ENCODE measurements around the gene CRACR2B.

Gene CRACR2B

GRCh38 chr11:795634-796564 is 31.8 kb upstream of the CRACR2B start (continued):
- TF ChIP-seq PRDM10 (tag by site-specific recombination; IDR thresholded peaks at IDR 0.05) (peak; percentile 77; the same call in 1 of the 2 replicates), ZNF600 (tag by site-specific recombination; IDR thresholded peaks at IDR 0.05) (peak; percentile 84), ZNF335 (tag by site-specific recombination; conservative IDR thresholded peaks at IDR 0.05) (peak; percentile 82)

DNA sequence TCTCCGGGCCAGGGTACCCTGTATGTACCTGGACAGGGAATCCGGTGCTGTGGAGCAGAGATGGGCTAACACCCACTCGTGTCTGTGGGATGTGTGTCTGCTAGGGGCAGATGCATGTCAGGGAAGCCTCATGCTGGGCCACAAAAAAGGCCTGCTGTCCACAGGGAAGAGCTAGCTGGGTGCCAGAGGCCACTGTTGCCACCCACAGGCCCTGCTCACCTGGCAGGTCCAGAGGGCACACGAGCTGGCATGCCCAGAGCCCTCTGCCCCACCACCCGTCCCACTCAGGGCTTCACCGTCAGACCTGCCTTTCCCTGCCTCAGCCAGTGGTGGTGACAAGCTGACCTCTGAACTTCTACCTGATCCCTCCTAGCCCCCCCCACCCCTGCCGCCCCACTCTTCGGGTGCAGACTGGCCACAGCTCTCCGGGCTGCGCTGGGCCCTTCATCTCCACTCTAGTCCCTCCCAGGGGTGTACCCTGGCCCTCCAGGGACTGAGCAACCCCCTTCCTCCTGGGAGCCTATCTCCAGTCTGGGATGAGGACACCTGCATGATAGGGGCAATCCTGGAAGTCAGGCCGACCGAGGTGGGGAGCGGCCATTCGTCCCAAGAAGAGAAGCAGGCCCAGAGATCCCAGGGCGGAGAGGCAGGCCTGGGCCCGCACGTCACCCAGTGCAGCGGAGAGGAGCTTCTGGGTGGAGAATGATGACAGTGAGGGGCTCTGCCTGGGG is 31.0 kb upstream of the CRACR2B start:
- Histone ChIP-seq H3K36me3 (ENCODE audit: control insufficient read depth in 2 of 2, insufficient read depth in 1 of 2, low read length in 2 of 2) (peaks cover 0 to 58% of the 10 kb centered on the region in 2 experiments; a peak in 1 of 3 replicates), H3K27ac (ENCODE audit: extremely low read depth, low read depth, low read length) (no peak overlapping the region; the same call in 1 of the 2 replicates), H3K4me3 (ENCODE audit: low read depth, low read length) (peak overlapping the region; percentile 90), H3K9me3 (ENCODE audit: control insufficient read depth, insufficient read depth, low read depth, low read length) (no peaks in the 10 kb centered on the region), H3K4me1 (ENCODE audit: control insufficient read depth, insufficient read depth, low read length) (peaks cover 6% of the 10 kb centered on the region)
- ChIA-PET CTCF (interaction anchor here (0.6 to 0.9 kb wide), 2 partner anchors 11 to 52 kb away, joined by 3 read pairs; no protein-coding TSS in a partner anchor), POLR2A (interaction anchor here (0.5 to 1.8 kb wide), 11 partner anchors 13 to 261 kb away, joined by 3 to 10 read pairs (median 4); partner anchors contain the start of genes HRAS, PNPLA2, RPLP2 and TSPAN4)
- TF ChIP-seq ZIC2 (tag by site-specific recombination; IDR thresholded peaks at IDR 0.05) = no peak
- 0 out of 2 replicates have a peak, but pooled peaks have one; percentile 48 for TF ChIP-seq ZNF629 (tag by site-specific recombination; IDR thresholded peaks at IDR 0.05)
- TF ChIP-seq, protein P1, sequence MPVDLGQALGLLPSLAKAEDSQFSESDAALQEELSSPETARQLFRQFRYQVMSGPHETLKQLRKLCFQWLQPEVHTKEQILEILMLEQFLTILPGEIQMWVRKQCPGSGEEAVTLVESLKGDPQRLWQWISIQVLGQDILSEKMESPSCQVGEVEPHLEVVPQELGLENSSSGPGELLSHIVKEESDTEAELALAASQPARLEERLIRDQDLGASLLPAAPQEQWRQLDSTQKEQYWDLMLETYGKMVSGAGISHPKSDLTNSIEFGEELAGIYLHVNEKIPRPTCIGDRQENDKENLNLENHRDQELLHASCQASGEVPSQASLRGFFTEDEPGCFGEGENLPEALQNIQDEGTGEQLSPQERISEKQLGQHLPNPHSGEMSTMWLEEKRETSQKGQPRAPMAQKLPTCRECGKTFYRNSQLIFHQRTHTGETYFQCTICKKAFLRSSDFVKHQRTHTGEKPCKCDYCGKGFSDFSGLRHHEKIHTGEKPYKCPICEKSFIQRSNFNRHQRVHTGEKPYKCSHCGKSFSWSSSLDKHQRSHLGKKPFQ (tag by site-specific recombination; IDR thresholded peaks at IDR 0.05) = no peak
- TF ChIP-seq ZNF580 (tag by site-specific recombination; IDR thresholded peaks at IDR 0.05) = no peak
- TF ChIP-seq ZNF239 (tag by site-specific recombination; IDR thresholded peaks at IDR 0.05) = no peak
- no peak for TF ChIP-seq ZNF175 (tag by site-specific recombination; IDR thresholded peaks at IDR 0.05)
- TF ChIP-seq ZNF423 (tag by site-specific recombination; IDR thresholded peaks at IDR 0.05) = peak; percentile 72; the same call in 1 of the 2 replicates
- TF ChIP-seq ZBTB20 (tag by site-specific recombination; IDR thresholded peaks at IDR 0.05) = peak; percentile 81
- TF ChIP-seq ZNF394 (tag by site-specific recombination; IDR thresholded peaks at IDR 0.05; ENCODE audit: borderline replicate concordance) = peak; percentile 10; the same call in 1 of the 2 replicates
- TF ChIP-seq, protein P2, sequence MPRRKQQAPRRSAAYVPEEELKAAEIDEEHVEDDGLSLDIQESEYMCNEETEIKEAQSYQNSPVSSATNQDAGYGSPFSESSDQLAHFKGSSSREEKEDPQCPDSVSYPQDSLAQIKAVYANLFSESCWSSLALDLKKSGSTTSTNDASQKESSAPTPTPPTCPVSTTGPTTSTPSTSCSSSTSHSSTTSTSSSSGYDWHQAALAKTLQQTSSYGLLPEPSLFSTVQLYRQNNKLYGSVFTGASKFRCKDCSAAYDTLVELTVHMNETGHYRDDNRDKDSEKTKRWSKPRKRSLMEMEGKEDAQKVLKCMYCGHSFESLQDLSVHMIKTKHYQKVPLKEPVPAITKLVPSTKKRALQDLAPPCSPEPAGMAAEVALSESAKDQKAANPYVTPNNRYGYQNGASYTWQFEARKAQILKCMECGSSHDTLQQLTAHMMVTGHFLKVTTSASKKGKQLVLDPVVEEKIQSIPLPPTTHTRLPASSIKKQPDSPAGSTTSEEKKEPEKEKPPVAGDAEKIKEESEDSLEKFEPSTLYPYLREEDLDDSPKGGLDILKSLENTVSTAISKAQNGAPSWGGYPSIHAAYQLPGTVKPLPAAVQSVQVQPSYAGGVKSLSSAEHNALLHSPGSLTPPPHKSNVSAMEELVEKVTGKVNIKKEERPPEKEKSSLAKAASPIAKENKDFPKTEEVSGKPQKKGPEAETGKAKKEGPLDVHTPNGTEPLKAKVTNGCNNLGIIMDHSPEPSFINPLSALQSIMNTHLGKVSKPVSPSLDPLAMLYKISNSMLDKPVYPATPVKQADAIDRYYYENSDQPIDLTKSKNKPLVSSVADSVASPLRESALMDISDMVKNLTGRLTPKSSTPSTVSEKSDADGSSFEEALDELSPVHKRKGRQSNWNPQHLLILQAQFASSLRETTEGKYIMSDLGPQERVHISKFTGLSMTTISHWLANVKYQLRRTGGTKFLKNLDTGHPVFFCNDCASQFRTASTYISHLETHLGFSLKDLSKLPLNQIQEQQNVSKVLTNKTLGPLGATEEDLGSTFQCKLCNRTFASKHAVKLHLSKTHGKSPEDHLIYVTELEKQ (tag by site-specific recombination; IDR thresholded peaks at IDR 0.05; ENCODE audit: borderline replicate concordance) = no peak
- TF ChIP-seq ZBTB48 (tag by site-specific recombination; IDR thresholded peaks at IDR 0.05) = peak; percentile 17; the same call in 1 of the 2 replicates
- TF ChIP-seq FEZF1 (tag by site-specific recombination; IDR thresholded peaks at IDR 0.05) = peak; percentile 8; the same call in 1 of the 2 replicates
- TF ChIP-seq ZNF311 (tag by site-specific recombination; IDR thresholded peaks at IDR 0.05; ENCODE audit: borderline replicate concordance) = no peak
- no peak for TF ChIP-seq PRDM10 (tag by site-specific recombination; IDR thresholded peaks at IDR 0.05)
- no peak for TF ChIP-seq ZNF654 (tag by site-specific recombination; IDR thresholded peaks at IDR 0.05; ENCODE audit: low read depth)
- TF ChIP-seq YY2 (tag by site-specific recombination; IDR thresholded peaks at IDR 0.05) = no peak
- TF ChIP-seq ZNF24 (tag by site-specific recombination; IDR thresholded peaks at IDR 0.05) = no peak
- no peak; the same call in 1 of the 2 replicates for TF ChIP-seq ZBTB17 (tag by site-specific recombination; IDR thresholded peaks at IDR 0.05)

Measured in HEK293 (cell line).